Medulla oblongata (tissue), 1 donor: Measurements from ENCODE around the gene LMAN1.

Experiments used
- DNase-seq: peaks from one replicate; pipeline ENCODE4 v3.0.0-alpha.2; 2015; ENCODE audit errors: extremely low spot score

LMAN1 gene

DNA sequence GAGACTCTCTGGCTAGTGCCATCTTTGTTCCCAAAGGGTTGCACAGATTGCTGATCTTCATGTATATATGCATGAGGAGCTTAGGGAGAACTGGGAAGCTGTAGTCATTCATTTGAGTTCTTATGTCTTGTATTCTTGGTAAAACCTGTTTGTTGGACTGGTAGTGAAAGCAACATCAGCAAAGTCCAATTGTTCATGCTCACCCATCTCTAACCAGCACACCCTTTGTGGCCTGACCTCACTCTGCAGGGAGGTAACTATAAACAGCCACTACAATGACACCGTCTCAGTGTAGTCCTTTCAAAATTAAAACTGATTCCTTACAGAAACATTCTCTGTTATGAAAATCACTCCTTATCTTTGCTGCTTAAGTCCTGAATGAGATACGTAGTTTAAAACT is 13.9 kb upstream of the LMAN1 start:
- DNase-seq, result no peak

DNA sequence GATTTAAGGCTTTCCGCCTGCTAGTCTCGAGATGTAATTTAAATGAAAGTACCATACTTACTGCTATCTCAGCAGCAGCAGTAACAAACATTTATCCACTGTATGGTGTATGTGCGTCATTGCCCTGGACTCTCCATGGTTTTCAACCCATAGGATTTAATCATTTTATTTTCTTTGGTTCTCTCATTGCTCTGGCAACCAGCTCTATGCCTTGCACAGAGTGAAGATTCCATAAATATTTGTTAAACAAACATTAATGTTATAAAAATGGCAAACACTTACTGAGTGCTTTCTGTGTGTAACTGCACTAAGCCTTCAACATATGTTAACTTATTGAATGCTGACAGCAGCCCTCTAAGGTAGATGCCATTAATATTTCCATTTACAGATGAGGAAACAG is 1.3 kb upstream of the LMAN1 start:
- DNase-seq, result no peak

GRCh38 chr18:59359576-59359952 is 499 bp upstream of the LMAN1 start:
- no peak for DNase-seq

DNA sequence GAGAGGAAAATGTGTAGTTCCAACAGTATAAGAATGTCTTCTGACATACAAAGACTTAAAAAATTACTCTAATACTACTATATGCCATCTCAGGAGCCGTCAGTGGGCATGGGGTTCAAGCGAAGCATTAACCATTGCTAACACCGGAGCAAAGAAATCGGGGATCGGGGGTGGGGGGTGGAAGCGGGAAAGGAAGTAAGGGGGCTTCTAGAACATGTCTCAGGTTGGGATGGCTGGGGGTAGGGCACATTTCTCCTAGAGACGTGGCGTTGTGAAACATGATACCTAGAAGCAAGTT is 702 bp downstream of the LMAN1 start:
- no peak for DNase-seq

DNA sequence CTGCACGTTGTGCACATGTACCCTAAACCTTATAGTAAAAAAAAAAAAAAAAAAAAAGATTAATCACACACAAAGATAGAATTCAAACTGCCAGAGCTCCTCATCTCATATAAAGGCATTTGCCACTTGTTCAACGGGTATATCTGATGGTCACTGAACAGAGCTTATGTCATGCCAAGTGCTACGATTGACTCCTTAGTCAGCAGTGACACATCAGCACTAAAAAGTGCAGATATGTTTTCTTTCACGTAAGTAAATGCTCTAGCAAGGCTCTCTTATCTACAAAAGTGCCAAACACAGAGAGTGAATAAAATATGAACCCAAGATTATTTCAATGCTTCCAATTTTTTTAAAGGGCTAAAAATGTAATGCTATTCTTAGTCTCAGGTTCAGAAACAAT is 1.1 kb downstream of the LMAN1 start:
- peak; percentile 24 for DNase-seq

GRCh38 chr18:59354731-59355130 is 4.3 kb downstream of the LMAN1 start:
- DNase-seq, result no peak

- no peak for DNase-seq
Measured at GRCh38 chr18:59353079-59353680, 5.9 kb downstream of the LMAN1 start.

GRCh38 chr18:59352250-59352855 is 6.7 kb downstream of the LMAN1 start:
- no peak for DNase-seq

GRCh38 chr18:59345556-59345955 is 13.5 kb downstream of the LMAN1 start:
- no peak for DNase-seq

GRCh38 chr18:59344996-59345395 is 14.1 kb downstream of the LMAN1 start:
- no peak for DNase-seq

GRCh38 chr18:59343926-59344325 is 15.1 kb downstream of the LMAN1 start:
- no peak for DNase-seq

- DNase-seq, result no peak
Measured at GRCh38 chr18:59340817-59341216, 18.2 kb downstream of the LMAN1 start.

DNA sequence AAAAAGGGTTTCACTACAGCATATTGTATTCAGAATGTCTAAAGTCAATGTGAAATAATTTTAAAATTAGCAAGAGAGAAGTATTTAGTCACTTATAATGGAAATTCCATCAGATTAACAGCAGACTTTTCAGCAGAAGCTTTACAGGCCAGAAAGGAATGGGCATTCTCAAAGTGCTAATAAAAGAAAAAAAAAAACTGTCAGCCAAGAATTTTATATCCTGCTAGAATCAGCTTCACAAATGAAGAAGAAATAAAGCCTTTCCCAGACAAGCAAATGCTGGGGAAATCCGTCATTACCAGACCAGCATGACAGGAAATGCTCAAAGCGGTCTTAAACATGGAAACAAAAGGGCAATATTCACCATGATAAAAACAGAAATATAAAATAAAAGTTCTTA is 18.8 kb downstream of the LMAN1 start:
- DNase-seq, result no peak

DNA sequence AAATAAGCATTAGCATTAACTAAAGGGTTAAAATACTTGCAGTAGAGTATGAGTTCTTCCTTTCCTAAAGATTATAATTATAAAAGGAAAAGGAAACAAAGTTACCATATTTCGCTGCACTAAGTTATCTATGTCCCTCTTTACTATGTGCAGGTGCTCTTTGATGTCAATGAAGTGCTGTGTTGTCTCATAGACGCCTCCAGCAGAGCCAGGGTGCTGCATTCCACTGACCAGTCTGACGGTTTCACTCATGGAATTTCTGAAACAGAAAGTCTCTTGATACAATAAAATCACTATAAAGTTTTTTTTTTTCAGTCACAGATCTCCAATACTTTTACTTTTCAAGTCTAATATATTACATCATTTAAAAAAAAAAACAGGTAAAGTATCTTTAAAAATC is 26.1 kb downstream of the LMAN1 start:
- DNase-seq, result no peak

DNA sequence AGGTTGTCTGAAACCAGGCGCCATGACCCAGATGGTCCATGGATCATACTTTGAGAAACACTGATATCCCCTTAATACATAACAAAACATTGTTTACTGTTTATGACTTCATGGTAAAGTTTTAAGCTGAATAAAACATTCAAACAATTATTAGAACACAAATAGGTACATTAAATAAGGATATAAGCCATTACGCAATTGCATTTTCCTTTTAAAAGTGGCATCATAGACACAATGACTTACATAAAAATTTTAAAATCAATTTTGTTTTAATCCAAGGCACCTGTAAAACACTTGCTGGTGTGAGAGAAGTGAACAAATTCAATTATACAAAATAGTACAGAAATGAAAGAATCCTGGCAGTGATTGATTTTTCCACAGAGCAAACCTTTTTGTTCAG is 30.4 kb downstream of the LMAN1 start:
- DNase-seq, result no peak

GRCh38 chr18:59325965-59326364 is 33.1 kb downstream of the LMAN1 start:
- DNase-seq, result no peak

DNA sequence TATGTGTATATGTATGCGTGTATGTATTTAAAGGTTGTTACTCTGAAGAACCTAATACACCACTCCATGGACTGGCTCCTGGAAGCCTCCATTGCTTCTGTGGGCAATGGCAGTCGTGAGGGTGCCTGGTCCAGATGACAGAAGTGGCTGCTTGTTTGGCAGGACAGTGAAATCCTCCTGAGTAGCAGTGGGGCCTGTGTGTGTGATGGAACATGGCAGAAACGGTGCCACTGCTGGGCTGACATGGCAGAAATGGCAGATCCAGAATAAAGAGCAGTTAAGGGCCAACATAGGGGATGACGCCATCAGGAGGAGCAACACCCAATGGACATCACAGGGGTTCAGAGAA is 34.5 kb downstream of the LMAN1 start:
- DNase-seq, result no peak

DNA sequence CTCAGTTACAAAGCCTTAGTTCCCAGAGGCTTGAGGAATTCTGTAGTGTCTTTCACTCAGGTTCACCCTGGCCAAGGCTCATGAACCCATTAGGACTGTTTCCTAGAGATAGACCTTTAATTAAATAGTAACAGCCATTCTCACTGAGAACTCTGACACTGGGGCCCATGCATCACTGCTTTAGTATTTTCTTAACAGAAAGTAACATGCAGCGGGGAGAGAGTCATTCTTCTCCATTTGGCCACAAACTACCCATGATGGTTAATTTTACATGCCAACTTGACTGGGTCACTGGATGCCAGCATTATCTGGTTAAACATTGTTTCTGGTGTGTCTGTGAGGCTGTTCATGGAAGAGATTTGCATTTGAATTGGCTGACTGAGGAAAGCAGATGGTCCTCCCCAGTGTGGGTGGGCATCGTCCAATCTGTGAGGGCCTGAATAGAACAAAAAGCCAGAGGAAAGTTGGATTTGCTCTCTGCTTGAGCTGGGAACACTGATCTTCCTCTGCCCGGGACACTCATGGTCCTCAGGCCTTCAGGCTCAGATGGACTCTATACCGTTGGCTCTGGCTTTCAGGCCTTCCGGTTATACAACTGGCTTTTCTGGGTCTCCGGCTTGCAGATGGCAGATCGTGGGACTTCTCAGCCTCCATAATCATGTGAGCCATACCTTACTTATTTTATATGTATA is 35.0 kb downstream of the LMAN1 start:
- no peak for DNase-seq

DNA sequence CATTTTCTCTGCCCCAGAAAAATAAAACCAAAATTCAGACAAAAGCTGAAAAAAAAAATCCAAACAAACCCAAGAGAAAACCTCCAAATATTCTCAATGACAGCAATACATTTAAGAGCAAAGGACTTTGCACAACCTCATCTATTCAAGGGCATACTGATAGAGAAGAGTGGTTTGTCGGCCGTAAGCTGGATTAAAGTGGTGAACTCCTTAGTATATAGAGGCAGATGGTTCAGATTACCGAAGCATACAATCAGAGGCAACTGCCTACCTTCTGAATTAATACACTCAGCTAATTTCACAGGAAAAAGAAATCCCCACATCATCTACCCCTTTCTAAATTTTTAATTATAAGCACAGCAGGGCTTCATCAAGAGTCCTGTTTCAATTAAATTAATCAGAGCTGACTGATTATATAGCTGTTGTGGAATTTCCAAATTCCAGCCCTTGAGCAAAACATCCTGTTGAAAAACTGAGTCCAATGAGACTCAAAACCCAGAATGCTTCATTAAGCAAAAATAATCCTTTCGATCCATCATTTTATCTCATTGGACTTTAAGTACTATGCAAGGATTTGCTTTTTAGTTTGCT is 40.5 kb downstream of the LMAN1 start, which contains the start of gene CPLX4:
TSS of gene CPLX4 (minus strand) at position 190 of the 591 bp plus-strand sequence. CDS start at position 3, 187 bp downstream.
- DNase-seq, result no peak

DNA sequence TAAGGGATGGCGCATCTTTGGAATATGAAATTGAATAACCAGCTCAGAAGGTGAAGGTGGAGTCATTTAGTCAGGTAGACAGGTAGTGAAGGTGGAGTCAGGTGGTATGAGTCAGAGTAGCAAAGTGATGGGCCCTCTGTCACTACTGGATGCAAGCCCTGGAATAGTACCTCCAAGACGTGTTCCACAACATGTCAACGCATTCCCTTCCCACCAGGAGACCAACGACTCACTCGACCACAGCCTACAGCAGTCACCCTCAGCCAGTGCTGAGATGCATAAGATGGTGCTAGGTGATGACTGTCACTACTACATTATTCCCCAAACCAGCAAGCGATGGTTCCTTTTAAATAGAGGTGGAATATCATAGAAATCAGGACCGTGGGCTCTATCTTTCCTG is 47.4 kb downstream of the LMAN1 start:
- DNase-seq, result no peak

GRCh38 chr18:59308938-59309260 is 50.2 kb downstream of the LMAN1 start:
- no peak for DNase-seq

- DNase-seq, result peak; percentile 61
Measured at GRCh38 chr18:59308248-59308937, 50.7 kb downstream of the LMAN1 start.

GRCh38 chr18:59306640-59307039 is 52.4 kb downstream of the LMAN1 start:
- no peak for DNase-seq
